Brain microvascular endothelial cell (primary cell): ENCODE results near the gene AGBL3.

Source experiments
- DNase-seq: peaks from one replicate; pipeline ENCODE4 v3.0.0-alpha.2; 2020
- H3K27ac ChIP-seq: fragments of 250-450 bp; sonication (Bioruptor Pico); 2 replicates; pipeline ENCODE4 v1.5.1; 2020; ENCODE audit warnings: mild to moderate bottlenecking, moderate library complexity
- H3K27me3 ChIP-seq: fragments of 250-450 bp; sonication (Bioruptor Pico); replicated peaks from 2 replicates; pipeline ENCODE4 v1.5.1; 2020; ENCODE audit warnings: mild to moderate bottlenecking
- H3K36me3 ChIP-seq: fragments of 250-450 bp; sonication (Bioruptor Pico); replicated peaks from 2 replicates; pipeline ENCODE4 v1.5.1; 2020; ENCODE audit warnings: mild to moderate bottlenecking
- H3K4me3 ChIP-seq: 2 replicates; pipeline ENCODE4 v1.5.1; 2011; ENCODE audit warnings: low read depth, mild to moderate bottlenecking, control low read depth, low read length, moderate library complexity
- CTCF ChIP-seq: IDR thresholded peaks from 2 replicates; pipeline ENCODE4 v1.5.1; 2011; ENCODE audit warnings: low read depth, mild to moderate bottlenecking, moderate library complexity, low read length, control low read depth, inconsistent platforms; ENCODE audit errors: missing control alignments
- in situ Hi-C: cut with HindIII; loops from 2 replicates; pipeline ENCODE4 v1.10.0; 2017; ENCODE audit warnings: low sequenced_read_pairs, low pct_ligation_motif_present

The AGBL3 gene

GRCh38 chr7:135180122-135180521 is 193.8 kb downstream of the AGBL3 start:
- no peak for TF ChIP-seq CTCF
- H3K36me3 ChIP-seq = no peaks in the 10 kb centered on the region
- no peak overlapping the region for H3K27ac ChIP-seq
- H3K27me3 ChIP-seq = no peaks in the 10 kb centered on the region
- no peak for DNase-seq
- H3K4me3 ChIP-seq = no peak overlapping the region
- in situ Hi-C loops = no loop called here

- no peak for DNase-seq
- in situ Hi-C loops = no loop called here
- Histone ChIP-seq H3K27me3 (no peaks in the 10 kb centered on the region), H3K27ac (no peak overlapping the region), H3K4me3 (no peak overlapping the region), H3K36me3 (peaks cover 5% of the 10 kb centered on the region)
- no peak for TF ChIP-seq CTCF
Measured at GRCh38 chr7:135181261-135181928, 195.1 kb downstream of the AGBL3 start.

DNA sequence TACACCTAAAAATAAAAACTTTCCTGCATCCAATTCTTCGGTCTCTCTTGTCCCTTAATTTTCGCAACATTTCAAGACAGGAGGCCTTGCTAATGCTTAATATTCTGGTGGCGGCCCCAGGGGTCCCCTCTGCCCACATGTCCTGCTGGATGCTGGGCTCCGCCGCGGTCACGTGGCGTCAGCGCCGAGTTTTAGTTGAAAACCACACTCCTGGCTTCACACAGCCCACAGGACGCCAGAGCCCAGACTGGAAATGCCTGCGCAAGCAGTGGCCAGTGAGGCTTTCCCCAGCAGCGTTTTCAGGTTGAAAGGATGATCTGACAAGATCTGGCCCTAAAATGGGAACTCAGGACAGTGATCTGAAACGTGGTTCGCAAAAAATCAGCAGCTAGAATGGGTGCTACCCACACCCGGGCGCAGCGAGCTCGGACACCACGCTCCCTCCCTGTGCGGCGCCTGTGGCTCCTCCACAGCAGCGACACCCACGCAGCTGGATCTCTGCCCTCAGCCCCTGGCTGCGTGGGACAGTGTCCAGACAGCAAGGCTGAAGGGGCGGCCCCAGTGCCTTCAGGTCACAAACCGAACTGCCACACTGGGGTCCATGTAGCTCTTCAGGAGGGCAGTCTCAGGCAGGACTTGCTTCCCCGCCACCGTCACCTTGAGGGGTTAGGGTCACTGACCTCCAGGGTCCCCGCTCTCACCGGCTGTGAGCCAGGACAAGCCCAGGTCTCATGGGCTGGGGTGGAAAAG is 195.8 kb downstream of the AGBL3 start:
- in situ Hi-C loops = no loop called here
- DNase-seq = no peak
- H3K27ac ChIP-seq = no peak overlapping the region
- H3K36me3 ChIP-seq = peaks cover 7% of the 10 kb centered on the region
- no peak overlapping the region for H3K4me3 ChIP-seq
- H3K27me3 ChIP-seq = no peaks in the 10 kb centered on the region
- TF ChIP-seq CTCF = no peak

- TF ChIP-seq CTCF = no peak
- H3K27ac ChIP-seq = no peak overlapping the region
- H3K4me3 ChIP-seq = no peak overlapping the region
- no peaks in the 10 kb centered on the region for H3K27me3 ChIP-seq
- in situ Hi-C loops = no loop called here
- DNase-seq = no peak
- H3K36me3 ChIP-seq = peaks cover 7% of the 10 kb centered on the region
Measured at GRCh38 chr7:135183478-135183877, 197.2 kb downstream of the AGBL3 start.

GRCh38 chr7:135184254-135184841 is 198.0 kb downstream of the AGBL3 start:
- Histone ChIP-seq H3K27me3 (no peaks in the 10 kb centered on the region), H3K27ac (no peak overlapping the region), H3K4me3 (no peak overlapping the region), H3K36me3 (peaks cover 10% of the 10 kb centered on the region)
- TF ChIP-seq CTCF = no peak
- in situ Hi-C loops = no loop called here
- DNase-seq = no peak
